Upper lobe of right lung (tissue), 1 donor: ENCODE measurements around the gene PRR35. TPM values are rescaled to one million over a fixed set of nuclear protein-coding genes. Genes with fewer than 3 reads are reported as not detected.

ENCODE experiments used
- ATAC-seq: fragments of 200-7000 bp; cut with Tn5 transposase; one replicate; pipeline ENCODE4 v1.9.1; 2020; ENCODE audit warnings: mild to moderate bottlenecking, moderate library complexity
- DNase-seq: peaks from one replicate; pipeline ENCODE4 v3.0.0-alpha.2; 2020
- H3K27ac ChIP-seq: fragments of 200-600 bp; one replicate; pipeline ENCODE4 v1.8.0; 2022
- H3K27me3 ChIP-seq: fragments of 200-600 bp; one replicate; pipeline ENCODE4 v1.8.0; 2022; ENCODE audit warnings: mild to moderate bottlenecking
- H3K36me3 ChIP-seq: fragments of 200-600 bp; one replicate; pipeline ENCODE4 v1.8.0; 2022
- H3K4me1 ChIP-seq: fragments of 200-600 bp; one replicate; pipeline ENCODE4 v1.8.0; 2022
- H3K4me3 ChIP-seq: fragments of 200-600 bp; one replicate; pipeline ENCODE4 v1.8.0; 2022; ENCODE audit warnings: mild to moderate bottlenecking
- H3K9me3 ChIP-seq: fragments of 200-600 bp; one replicate; pipeline ENCODE4 v1.8.0; 2022
- intact Hi-C: fragments of 100-400 bp; cut with DNase I; formaldehyde crosslinking; loops from one replicate; pipeline ENCODE4 v1.11.0; 2022
- total RNA-seq: library from RNA; stranded (reverse); fragmentation: NEBNext Ultra II Directional; extraction: Animal tissue kit (Norgen Biotek cat#: 25700); gene quantifications from one replicate; pipeline ENCODE4 v1.2.1, GENCODE V29; 2021
- TF ChIP-seq, protein P1 (sequence below): fragments of 200-600 bp; IDR thresholded peaks from one replicate; pipeline ENCODE4 v1.8.0; 2022; ENCODE audit warnings: antibody characterized with exemption
- donor health status: DM: no; HTN: yes; CAD: no; lungs with severe emphysema.

Gene PRR35
- total RNA-seq, 1 donor from 2014 or later = not detected

GRCh38 chr16:582218-582613 lies 22.0 kb downstream of the PRR35 start:
- H3K9me3 ChIP-seq = no peaks in the 10 kb centered on the region
- H3K36me3 ChIP-seq = no peaks in the 10 kb centered on the region
- no peak overlapping the region for H3K4me3 ChIP-seq
- H3K4me1 ChIP-seq = peaks cover 5% of the 10 kb centered on the region
- no peak for DNase-seq
- H3K27ac ChIP-seq = no peak overlapping the region
- TF ChIP-seq, protein P1, sequence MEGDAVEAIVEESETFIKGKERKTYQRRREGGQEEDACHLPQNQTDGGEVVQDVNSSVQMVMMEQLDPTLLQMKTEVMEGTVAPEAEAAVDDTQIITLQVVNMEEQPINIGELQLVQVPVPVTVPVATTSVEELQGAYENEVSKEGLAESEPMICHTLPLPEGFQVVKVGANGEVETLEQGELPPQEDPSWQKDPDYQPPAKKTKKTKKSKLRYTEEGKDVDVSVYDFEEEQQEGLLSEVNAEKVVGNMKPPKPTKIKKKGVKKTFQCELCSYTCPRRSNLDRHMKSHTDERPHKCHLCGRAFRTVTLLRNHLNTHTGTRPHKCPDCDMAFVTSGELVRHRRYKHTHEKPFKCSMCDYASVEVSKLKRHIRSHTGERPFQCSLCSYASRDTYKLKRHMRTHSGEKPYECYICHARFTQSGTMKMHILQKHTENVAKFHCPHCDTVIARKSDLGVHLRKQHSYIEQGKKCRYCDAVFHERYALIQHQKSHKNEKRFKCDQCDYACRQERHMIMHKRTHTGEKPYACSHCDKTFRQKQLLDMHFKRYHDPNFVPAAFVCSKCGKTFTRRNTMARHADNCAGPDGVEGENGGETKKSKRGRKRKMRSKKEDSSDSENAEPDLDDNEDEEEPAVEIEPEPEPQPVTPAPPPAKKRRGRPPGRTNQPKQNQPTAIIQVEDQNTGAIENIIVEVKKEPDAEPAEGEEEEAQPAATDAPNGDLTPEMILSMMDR = no peak
- ATAC-seq = no peak
- no peaks in the 10 kb centered on the region for H3K27me3 ChIP-seq
- intact Hi-C loops = no loop called here

DNA sequence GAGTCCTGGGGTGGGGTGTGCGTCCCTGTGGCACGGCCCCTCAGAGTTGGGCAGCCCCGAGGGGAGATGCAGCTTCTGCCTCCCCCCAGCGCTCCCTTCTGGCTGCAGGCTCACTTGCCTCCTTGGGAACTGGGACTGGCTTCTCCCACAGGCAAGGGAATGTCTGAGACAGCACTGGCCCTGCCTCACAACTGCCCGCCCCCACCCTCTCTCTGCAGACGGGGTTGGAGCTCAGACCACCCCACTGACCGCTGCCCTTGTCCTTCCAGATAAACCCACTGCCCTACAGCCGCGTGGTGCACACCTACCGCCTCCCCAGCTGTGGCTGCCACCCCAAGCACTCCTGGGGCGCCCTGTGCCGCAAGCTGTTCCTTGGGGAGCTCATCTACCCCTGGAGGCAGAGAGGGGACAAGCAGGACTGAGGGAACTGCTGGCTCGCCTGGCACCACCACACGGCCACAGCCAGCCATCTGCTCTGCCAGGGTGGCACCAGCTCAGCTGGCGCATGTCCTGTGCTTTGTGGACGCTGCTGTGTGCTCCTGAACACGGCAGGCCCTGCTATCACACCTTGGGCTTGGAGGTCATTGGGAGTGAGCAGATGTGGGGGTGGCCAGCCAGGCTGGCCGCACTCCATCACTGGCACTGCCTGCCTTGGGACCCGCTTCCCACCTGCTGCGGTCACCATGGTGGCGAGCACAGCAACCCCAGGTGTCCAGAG lies 22.6 kb downstream of the PRR35 start:
- Histone ChIP-seq H3K4me3 (no peak overlapping the region), H3K27me3 (no peaks in the 10 kb centered on the region), H3K9me3 (no peaks in the 10 kb centered on the region), H3K27ac (no peak overlapping the region), H3K4me1 (peaks cover 11% of the 10 kb centered on the region), H3K36me3 (no peaks in the 10 kb centered on the region)
- TF ChIP-seq, protein P1 = no peak
- intact Hi-C loops = no loop called here
- DNase-seq (no peak), ATAC-seq (no peak)

DNA sequence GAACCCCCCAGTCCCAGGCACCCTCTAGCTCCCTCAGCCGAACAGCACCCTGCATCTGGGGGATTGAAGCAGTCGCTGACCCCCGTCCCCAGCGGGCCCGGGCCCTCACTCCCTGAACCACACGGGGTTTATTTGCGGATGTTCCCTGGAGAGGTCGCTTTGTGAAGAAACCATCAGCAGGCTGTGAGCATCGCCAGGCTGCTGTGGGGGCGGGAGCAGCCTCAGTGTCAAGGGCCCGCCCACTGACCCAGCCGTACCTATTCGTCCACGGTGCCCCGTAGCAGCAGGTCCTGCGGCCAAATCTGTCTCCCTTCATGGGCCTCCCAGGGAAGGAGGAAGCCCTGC lies 23.2 kb downstream of the PRR35 start:
- Histone ChIP-seq H3K4me1 (peaks cover 17% of the 10 kb centered on the region), H3K36me3 (no peaks in the 10 kb centered on the region), H3K4me3 (no peak overlapping the region), H3K27me3 (no peaks in the 10 kb centered on the region), H3K27ac (no peak overlapping the region), H3K9me3 (no peaks in the 10 kb centered on the region)
- ATAC-seq (no peak), DNase-seq (no peak)
- intact Hi-C loops = no loop called here
- TF ChIP-seq, protein P1 = no peak

GRCh38 chr16:583815-584591 lies 23.8 kb downstream of the PRR35 start:
- Histone ChIP-seq H3K4me3 (no peak overlapping the region), H3K9me3 (no peaks in the 10 kb centered on the region), H3K4me1 (peaks cover 17% of the 10 kb centered on the region), H3K27me3 (no peaks in the 10 kb centered on the region), H3K36me3 (no peaks in the 10 kb centered on the region), H3K27ac (no peak overlapping the region)
- TF ChIP-seq, protein P1 = no peak
- no peak for ATAC-seq
- intact Hi-C loops = no loop called here
- no peak for DNase-seq

DNA sequence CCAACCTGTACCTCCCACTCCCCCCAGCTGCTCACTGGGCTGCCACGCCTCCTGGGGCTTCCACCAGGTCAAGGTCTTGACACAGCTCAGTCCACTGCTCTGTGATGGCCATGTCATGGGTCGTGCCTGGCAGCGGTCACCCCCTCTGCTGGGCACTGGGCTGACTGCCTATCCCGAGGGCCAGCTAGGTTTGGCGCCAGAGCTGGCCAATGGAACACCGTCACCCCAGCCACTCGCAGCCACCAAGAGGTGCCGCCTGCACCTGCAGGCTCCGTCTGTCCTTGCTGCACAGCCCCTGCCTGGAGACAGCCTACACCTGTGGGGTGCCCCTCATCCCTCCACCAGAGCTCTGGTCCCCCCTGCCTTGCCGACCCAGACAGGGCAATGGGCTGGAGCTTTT lies 25.2 kb downstream of the PRR35 start:
- no peak for DNase-seq
- intact Hi-C loops = no loop called here
- TF ChIP-seq, protein P1 = no peak
- Histone ChIP-seq H3K9me3 (no peaks in the 10 kb centered on the region), H3K36me3 (no peaks in the 10 kb centered on the region), H3K27me3 (no peaks in the 10 kb centered on the region), H3K4me3 (no peak overlapping the region), H3K27ac (no peak overlapping the region), H3K4me1 (peaks cover 17% of the 10 kb centered on the region)
- no peak for ATAC-seq
